Neural cell (in vitro differentiated cells): ENCODE results near the gene KCTD15.

ENCODE experiments used
- CTCF ChIP-seq: fragments of 450-650 bp; IDR thresholded peaks from 2 replicates; pipeline ENCODE4 v1.5.1; 2014; ENCODE audit warnings: antibody characterized with exemption, mild to moderate bottlenecking, moderate library complexity; ENCODE audit not compliant: poor library complexity, severe bottlenecking
- SMC3 ChIP-seq: fragments of 450-650 bp; conservative IDR thresholded peaks from 2 replicates; pipeline ENCODE4 v1.6.1; 2014; ENCODE audit warnings: antibody characterized with exemption, mild to moderate bottlenecking, moderate library complexity; ENCODE audit not compliant: poor library complexity
- TAF1 ChIP-seq: IDR thresholded peaks from 2 replicates; pipeline ENCODE4 v1.6.1; 2012; ENCODE audit warnings: low read depth

- no peak for TF ChIP-seq CTCF
- no peak for TF ChIP-seq SMC3
- TF ChIP-seq TAF1 = no peak
These were observed 16.4 kb upstream of the KCTD15 start for GRCh38 chr19:33780251-33780650.
